ENCODE measurements around the gene ETF1. TPM values are rescaled to one million over a fixed set of nuclear protein-coding genes. Genes with fewer than 3 reads are reported as not detected.

Gene ETF1
- total and polyA plus RNA-seq, 9 of the 15 experiments (the other 6 are each of a cell fraction or from before 2014, with no cell fraction given): 53.7 to 209 (median 164) TPM

DNA sequence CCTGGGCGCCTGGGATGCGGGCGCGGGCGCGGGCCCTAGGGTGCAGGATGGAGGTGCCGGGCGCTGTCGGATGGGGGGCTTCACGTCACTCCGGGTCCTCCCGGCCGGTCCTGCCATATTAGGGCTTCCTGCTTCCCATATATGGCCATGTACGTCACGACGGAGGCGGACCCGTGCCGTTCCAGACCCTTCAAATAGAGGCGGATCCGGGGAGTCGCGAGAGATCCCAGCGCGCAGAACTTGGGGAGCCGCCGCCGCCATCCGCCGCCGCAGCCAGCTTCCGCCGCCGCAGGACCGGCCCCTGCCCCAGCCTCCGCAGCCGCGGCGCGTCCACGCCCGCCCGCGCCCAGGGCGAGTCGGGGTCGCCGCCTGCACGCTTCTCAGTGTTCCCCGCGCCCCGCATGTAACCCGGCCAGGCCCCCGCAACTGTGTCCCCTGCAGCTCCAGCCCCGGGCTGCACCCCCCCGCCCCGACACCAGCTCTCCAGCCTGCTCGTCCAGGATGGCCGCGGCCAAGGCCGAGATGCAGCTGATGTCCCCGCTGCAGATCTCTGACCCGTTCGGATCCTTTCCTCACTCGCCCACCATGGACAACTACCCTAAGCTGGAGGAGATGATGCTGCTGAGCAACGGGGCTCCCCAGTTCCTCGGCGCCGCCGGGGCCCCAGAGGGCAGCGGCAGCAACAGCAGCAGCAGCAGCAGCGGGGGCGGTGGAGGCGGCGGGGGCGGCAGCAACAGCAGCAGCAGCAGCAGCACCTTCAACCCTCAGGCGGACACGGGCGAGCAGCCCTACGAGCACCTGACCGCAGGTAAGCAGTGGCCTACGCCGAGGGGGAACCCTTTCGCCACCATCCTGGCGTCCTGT lies 77.5 kb downstream of the ETF1 start, which contains the start of gene EGR1 (continued):
- TF ChIP-seq ILF3 (IDR thresholded peaks at IDR 0.05; ENCODE audit: borderline replicate concordance) (no peak), KLF1 (tag; IDR thresholded peaks at IDR 0.05) (peak; percentile 97), FOXA3 (CRISPR knock-in tag; conservative IDR thresholded peaks at IDR 0.05 in 1 of 2, IDR thresholded peaks at IDR 0.05 in 1 of 2) (peak in 1 of 2 experiments; percentile 72; a peak in 1 of 4 replicates), PRPF4 (IDR thresholded peaks at IDR 0.05; ENCODE audit: insufficient read depth, low read depth, low read length, poor library complexity, severe bottlenecking) (peak; percentile 99), CHD2 (IDR thresholded peaks at IDR 0.05; ENCODE audit: low read depth, low read length) (peak; percentile 65), SIRT6 (IDR thresholded peaks at IDR 0.05; ENCODE audit: low read depth, low read length) (no peak), ZNF282 (CRISPR knock-in tag; IDR thresholded peaks at IDR 0.05) (peak; percentile 55), RNF2 (IDR thresholded peaks at IDR 0.05) (peak; percentile 83), SAFB (IDR thresholded peaks at IDR 0.05; ENCODE audit: borderline replicate concordance, low read depth, low read length) (peak; percentile 92), MBD2 (IDR thresholded peaks at IDR 0.05; ENCODE audit: borderline replicate concordance, low read depth) (peak; percentile 59; the same call in 1 of the 2 replicates), NCOR1 (IDR thresholded peaks at IDR 0.05) (0 out of 2 replicates have a peak, but pooled peaks have one; percentile 37), HIVEP1 (CRISPR knock-in tag; IDR thresholded peaks at IDR 0.05) (peak; percentile 95), PHF8 (IDR thresholded peaks at IDR 0.05; ENCODE audit: borderline replicate concordance, low read length) (peak; percentile 22; the same call in 1 of the 2 replicates)
- TF ChIP-seq, protein P1, sequence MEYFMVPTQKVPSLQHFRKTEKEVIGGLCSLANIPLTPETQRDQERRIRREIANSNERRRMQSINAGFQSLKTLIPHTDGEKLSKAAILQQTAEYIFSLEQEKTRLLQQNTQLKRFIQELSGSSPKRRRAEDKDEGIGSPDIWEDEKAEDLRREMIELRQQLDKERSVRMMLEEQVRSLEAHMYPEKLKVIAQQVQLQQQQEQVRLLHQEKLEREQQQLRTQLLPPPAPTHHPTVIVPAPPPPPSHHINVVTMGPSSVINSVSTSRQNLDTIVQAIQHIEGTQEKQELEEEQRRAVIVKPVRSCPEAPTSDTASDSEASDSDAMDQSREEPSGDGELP (CRISPR knock-in tag; IDR thresholded peaks at IDR 0.05; ENCODE audit: borderline replicate concordance): peak; percentile 83
- TF ChIP-seq, protein P2, sequence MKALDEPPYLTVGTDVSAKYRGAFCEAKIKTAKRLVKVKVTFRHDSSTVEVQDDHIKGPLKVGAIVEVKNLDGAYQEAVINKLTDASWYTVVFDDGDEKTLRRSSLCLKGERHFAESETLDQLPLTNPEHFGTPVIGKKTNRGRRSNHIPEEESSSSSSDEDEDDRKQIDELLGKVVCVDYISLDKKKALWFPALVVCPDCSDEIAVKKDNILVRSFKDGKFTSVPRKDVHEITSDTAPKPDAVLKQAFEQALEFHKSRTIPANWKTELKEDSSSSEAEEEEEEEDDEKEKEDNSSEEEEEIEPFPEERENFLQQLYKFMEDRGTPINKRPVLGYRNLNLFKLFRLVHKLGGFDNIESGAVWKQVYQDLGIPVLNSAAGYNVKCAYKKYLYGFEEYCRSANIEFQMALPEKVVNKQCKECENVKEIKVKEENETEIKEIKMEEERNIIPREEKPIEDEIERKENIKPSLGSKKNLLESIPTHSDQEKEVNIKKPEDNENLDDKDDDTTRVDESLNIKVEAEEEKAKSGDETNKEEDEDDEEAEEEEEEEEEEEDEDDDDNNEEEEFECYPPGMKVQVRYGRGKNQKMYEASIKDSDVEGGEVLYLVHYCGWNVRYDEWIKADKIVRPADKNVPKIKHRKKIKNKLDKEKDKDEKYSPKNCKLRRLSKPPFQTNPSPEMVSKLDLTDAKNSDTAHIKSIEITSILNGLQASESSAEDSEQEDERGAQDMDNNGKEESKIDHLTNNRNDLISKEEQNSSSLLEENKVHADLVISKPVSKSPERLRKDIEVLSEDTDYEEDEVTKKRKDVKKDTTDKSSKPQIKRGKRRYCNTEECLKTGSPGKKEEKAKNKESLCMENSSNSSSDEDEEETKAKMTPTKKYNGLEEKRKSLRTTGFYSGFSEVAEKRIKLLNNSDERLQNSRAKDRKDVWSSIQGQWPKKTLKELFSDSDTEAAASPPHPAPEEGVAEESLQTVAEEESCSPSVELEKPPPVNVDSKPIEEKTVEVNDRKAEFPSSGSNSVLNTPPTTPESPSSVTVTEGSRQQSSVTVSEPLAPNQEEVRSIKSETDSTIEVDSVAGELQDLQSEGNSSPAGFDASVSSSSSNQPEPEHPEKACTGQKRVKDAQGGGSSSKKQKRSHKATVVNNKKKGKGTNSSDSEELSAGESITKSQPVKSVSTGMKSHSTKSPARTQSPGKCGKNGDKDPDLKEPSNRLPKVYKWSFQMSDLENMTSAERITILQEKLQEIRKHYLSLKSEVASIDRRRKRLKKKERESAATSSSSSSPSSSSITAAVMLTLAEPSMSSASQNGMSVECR (CRISPR knock-in tag; IDR thresholded peaks at IDR 0.05): peak; percentile 66; the same call in 1 of the 2 replicates
- TF ChIP-seq, protein P3, sequence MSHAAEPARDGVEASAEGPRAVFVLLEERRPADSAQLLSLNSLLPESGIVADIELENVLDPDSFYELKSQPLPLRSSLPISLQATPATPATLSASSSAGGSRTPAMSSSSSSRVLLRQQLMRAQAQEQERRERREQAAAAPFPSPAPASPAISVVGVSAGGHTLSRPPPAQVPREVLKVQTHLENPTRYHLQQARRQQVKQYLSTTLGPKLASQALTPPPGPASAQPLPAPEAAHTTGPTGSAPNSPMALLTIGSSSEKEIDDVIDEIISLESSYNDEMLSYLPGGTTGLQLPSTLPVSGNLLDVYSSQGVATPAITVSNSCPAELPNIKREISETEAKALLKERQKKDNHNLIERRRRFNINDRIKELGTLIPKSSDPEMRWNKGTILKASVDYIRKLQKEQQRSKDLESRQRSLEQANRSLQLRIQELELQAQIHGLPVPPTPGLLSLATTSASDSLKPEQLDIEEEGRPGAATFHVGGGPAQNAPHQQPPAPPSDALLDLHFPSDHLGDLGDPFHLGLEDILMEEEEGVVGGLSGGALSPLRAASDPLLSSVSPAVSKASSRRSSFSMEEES (CRISPR knock-in tag; IDR thresholded peaks at IDR 0.05): no peak
- TF ChIP-seq, protein P4, sequence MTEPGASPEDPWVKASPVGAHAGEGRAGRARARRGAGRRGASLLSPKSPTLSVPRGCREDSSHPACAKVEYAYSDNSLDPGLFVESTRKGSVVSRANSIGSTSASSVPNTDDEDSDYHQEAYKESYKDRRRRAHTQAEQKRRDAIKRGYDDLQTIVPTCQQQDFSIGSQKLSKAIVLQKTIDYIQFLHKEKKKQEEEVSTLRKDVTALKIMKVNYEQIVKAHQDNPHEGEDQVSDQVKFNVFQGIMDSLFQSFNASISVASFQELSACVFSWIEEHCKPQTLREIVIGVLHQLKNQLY (CRISPR knock-in tag; conservative IDR thresholded peaks at IDR 0.05): 0 out of 4 replicates have a peak, but pooled peaks of 1 of the 2 experiments have one; percentile 58
- TF ChIP-seq, protein P5, sequence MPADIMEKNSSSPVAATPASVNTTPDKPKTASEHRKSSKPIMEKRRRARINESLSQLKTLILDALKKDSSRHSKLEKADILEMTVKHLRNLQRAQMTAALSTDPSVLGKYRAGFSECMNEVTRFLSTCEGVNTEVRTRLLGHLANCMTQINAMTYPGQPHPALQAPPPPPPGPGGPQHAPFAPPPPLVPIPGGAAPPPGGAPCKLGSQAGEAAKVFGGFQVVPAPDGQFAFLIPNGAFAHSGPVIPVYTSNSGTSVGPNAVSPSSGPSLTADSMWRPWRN (IDR thresholded peaks at IDR 0.05; ENCODE audit: low read depth): no peak
